Embryonic facial prominence (tissue), 1 donor: ENCODE data around the gene CCL26.
"Not testable (repeated sequence)": the region's sequence is repeated elsewhere in the genome, so short reads cannot be mapped to it uniquely, and the experiment has no call there.

Experiments used
- DNase-seq: peaks from one replicate; pipeline ENCODE4 v3.0.0-alpha.2; 2016; ENCODE audit errors: extremely low spot score

CCL26 gene

DNA sequence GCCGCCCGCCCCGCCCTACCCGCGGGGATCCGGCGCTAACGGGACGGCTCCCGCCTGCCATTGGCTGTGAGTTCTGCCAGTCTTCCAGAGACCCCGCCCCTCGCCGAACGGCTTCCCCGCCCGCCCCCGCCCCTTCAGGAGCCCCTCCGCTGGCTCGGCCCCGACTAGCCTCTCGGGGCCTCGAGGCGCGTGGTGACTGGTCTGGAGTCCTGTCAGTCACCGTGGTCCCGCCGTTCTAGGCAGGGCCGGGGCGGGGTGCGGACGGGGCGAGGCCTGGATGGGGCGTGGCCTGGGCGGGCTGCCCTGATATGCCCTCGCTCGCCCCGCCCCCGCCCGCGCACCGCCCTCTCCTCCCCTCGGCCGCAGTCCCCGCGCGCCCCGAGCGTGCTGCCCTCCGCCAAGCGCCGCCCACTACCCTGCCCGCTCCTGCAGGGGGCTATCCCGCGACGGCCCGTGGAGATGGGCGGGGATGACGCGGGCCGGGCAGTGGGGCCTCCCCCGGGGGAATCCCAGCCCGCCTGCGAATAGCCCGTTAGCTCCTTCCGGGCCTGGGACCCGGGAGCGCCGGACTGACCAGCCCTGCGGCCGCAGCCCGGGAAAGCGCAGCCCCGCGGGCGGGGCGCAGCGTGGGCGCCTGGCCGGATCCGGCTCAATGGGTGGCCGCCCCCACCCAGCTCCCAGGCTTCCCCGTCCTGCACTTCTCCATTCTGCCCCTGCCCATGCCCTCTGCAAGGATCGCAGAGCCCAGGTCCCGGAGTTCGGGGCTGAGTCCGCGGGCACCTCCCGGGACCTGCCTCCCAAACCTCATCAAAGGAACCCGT is 32.8 kb downstream of the CCL26 start:
- DNase-seq, result peak; percentile 96

DNA sequence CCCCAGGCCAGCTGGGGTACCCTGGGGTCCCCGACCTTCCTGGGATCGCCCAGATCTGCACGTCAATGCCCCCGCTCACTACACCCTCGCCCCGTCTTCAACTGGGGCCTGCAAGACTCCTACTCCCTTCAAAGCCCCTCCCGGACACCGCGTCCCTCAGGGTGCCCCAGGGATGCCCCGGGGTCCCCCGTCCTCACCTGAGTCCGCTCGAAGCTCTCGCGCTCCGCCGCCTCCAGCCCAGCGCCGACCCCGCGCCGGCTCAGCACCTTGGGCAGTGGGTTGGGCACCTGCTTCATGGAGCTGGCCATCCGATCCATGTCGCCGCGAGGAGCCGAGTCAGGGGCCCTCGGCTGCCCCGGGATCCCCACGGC is 33.4 kb downstream of the CCL26 start, which contains the start of gene HIP1:
HIP1 (minus strand) TSS at position 338 of the 371 bp plus-strand sequence; CDS start at position 317, 21 bp downstream.
- DNase-seq, result no peak

DNA sequence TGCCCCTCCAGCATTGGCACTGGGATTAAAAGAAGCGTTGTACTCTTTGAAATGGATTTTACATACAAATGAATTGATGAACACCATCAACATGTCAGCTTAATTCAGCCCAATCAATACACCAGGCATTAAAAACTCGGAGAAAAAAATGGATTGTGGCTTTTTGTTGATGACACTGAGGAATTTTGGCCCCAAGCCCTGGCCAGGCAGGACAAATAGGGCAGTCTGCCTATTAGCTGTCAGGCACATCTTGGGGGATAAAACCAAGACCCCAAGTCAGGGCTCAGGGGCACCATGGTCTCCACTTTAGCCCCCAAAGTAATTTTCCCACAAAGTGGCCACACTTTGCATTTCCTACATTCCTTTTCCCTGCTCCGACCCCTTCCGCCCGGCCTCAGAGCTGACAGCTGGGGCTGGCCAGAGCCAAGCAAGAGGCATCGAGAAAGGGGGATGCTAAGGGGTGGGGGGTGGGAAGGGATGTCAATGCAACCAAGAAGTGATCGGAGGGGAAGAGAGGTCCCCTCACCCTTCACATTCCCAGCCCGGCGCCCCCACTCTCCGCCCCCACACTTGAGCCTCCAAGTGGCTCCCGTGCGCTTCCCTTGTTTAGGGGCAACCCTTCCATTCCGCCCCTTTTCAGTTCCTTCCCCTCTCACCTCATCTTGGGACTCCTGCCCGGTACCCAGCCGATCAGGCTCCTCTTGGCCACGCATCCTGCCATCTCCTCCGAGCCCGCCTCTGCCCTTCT is 34.0 kb downstream of the CCL26 start:
- no peak for DNase-seq

DNA sequence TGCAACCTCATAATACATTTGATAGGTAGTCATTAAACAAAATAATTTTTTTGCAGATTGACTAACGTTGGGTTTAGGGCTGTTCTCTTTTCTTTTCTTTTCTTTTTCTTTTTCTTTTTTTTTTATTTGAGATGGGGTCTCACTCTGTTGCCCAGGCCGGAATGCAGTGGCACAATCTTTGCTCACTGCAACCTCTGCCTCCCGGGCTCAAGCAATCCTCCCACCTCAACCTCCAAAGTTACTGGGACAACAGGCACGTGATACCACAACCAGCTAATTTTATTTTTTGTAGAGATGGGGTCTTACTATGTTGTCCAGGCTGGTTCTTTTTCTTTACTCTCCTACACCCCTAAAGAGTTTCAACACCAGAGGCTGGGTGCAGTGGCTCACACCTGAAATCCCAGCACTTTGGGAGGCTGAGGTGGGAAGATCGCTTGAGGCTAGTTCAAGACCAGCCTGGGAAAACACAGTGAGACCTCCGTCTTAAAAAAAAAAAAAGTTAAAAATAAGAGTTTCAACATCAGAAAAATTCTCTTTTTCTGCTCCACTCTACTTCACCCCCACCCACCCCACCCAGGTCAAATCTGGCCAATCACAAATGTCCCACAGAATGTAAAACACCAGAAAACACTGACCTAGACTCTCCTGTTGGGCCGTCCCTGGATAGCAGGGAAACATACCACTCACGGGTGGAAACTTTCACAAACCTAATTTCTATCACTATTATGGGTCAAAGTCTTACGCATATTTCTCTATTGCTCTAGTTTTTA is 36.2 kb downstream of the CCL26 start:
- DNase-seq, result no peak

DNA sequence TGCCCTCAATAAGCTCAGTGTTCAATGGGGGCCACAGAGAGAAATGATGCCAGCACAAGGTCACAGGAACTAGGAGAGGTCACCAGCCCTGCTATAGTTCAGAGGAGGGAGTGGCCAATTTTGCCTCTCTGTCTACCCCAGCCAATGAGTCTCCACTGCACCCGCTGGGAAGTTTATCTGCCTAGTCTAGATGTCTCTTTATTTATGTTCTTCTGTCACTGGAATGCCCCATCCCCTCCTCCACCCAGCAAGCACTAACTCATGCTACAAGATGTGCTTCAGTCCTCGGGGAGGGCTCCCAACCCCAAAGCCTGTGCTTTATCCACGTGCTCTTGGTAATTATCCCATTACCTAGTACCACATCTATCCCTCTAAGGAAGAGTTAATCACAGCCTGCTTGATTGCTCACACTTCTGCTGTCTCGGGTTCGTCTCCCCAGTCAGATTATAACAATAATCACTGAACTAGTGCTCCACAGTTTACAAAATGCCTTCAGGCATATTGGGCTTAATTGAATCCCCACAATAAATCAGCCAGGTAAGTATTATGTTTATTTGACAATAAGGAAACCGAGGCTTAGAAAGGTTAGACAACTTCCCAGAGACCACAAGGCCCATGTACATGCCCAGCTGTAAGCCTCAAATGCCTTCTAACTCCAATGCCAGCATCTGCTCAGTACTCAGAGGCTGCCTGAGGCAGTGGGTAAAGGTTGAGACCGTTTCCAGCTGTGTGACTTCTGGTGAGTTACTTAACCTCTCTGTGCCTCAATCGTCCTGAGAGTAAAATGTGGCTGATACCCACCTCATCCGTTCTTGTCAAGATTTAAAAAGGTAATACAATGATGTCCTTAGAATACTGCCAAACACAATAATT is 37.2 kb downstream of the CCL26 start:
- no peak for DNase-seq

DNA sequence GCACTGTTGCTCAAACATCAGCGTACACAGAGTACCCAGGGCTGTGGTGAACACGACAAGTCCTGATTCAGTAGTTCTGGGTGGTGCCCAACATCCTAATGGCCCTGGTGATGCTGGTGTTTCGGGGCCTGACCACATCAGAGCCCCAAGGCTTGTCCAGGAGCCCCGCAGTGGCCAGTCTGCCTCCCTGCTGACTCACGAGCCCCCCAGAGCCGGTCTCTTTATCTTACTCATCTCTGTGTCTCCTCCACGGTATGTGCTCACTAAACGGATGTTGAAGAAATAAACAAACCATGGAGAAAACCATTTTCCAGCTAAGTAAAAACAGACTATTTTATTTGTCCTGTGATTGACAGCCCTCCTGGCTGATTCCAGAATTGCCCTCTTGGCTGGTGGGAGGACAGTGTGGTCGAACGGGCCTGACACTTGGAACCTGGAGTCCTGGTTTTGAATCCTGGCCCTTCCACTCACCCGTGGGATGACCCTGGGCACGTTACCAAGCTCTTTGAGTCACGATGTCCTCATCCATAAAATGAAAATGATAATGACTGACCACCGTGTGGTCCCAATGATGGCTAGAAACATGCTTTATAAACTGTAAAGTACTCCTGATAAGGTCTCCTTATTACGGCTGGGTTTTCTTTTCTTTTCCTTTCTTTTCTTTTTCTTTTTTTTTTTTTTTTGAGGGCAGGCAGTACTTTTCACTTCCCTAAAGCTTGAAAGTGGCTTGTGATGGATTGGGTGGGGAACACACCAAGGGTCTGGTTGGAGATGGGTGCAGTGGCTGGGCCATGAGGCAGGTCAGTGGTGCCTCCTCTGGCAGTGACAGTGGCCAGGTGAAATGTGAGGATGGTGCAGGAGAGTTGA is 39.0 kb downstream of the CCL26 start:
- DNase-seq, result no peak

DNA sequence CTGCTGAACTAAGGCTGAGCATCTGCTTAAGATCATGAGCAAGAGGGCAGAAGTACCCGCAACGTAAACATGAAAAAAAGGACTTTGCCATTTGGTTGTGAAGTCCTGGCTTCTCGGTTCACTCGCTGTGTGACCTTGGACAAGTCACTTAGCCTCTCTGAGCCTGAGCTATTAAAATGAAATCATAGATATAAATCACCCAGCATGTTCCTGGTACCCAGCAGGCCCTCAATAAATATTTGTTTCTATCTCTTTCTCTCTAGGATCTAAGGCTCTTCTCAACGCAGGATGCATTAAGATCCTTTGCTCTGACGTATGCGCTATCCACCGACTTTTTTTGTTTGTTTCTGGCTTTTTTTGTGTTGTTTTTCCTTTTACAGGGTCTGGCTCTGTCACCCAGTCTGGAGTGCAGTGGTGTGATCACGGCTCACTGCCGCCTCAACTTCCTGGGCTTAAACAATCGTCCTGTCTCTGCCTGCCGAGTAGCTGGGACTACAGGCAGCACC is 39.9 kb downstream of the CCL26 start:
- DNase-seq, result no peak

DNA sequence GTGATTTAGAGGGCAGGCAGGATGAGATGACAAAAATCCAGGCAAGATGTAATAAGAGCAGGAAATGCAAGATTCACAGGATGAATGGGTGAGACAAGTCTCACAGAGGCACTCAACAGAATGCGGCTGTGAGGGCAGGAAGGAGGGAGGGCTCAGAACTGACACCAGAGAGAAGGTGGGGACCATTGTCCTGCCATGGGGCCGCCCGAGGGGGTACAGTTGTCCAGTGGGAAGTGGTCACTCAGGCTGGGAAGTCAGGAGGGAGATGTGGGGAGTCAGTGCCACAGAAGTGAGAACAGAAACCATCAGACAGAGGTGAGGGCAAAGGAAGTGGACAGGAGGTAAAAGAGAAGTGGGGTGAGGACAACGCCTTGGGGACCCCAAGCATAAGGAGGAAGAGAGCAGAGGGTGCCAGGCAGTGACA is 42.1 kb downstream of the CCL26 start:
- no peak for DNase-seq

DNA sequence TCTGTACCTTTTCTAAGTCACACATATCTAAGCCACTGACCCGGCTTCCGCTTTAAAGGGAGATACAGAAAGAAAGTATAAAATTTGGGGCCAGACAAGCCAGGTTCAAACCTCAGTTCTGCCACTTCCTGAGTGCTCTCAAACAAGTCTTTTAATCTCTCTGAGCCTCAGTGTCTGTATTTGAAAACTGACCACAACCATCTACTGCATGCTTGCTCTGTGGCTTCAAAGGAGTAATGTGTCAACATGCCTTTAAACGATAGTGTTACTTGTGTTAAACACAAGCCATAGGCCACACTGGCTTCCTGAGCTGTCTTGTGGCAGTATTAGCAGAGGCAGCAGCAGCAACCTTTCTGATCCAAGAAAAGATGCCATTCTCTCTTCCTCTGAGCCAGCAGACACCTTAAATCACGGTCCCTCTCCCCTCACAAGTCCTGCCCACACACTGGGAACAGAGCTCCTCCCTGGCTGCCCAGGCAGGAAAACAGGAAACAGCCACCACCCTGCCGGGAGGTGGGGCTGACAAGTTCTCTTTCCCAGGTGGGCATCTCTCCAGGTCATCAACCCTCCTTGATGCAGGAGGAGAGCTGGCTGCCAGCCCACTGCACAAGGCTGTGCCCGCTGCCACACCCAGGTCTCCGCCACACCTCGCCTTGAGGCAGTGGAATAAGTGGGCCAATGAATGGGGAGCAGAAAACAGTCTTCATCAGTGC is 44.0 kb downstream of the CCL26 start:
- no peak for DNase-seq

DNA sequence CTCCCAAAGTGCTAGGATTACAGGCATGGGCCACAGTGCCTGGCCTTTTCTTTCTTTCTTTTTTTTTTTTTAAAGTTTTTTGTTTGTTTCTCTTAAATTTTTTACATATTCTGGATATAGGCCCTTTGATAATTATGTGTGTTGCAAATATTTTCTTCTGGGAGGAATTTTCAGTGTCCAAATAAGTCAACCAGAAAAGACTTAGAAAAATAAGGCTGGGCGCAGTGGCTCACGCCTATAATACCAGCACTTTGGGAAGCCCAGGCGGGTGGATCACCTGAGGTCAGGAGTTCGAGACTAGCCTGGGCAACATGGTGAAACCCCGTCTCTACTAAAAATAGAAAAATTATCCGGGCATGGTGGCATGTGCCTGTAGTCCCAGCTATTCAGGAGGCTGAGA is 44.7 kb downstream of the CCL26 start:
- DNase-seq, result not testable (repeated sequence)

DNA sequence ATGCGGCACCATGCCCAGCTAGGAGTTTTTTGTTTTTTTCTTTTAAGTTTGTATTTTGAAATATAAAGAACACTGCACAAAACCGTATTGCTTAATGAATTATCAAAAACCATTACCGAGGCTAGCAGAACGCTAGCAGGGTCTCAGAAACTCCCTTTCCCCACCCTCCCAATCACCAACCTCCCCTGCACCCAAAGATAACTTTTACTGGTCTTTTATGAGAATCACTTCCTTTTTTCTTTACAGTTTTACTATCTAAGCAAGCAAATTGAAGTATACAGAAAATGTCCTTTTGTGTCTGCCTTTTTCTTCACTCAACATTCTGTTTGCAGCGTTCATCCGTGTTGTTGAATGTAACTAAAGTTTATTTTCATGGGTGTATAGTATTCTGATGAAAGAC is 46.7 kb downstream of the CCL26 start:
- DNase-seq, result no peak

DNA sequence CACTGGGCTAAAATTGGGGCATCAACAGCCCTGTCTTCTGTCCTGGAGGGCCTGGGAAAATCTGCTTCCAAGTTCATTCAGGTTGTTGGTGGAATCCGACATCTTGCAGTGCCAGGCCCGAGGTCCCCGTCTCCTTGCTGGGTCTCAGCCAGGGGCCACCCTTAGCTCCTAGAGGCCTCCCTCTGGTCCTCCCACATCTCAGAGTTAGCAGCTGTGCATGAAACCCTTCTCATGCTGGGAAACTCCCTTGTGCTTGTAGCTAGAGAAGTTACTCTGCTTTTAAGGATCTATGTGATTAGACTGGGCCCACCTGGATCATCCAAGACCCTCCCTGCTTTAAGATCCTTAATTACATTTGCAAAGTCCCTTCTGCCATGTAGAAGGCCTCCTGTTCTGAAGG is 48.6 kb downstream of the CCL26 start:
- DNase-seq, result no peak

DNA sequence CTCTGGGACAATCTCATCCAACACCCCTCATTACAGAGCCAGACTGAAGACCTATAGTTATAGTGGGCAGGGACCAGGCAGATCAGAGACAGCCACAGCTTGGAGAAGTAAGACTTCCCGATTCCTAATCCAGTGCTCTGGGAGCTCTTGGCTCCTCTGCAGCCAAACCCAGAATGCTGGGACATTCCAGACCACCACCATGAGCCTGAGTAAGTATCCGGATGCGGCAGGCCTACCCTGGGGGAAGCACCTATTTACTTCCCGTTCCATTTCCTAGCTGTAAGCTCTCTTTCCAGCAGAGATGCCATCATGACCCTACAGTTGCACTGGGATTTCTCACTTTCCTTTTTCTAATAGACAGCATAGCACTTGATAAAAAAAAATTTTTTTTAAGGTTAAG is 49.6 kb downstream of the CCL26 start:
- no peak for DNase-seq

DNA sequence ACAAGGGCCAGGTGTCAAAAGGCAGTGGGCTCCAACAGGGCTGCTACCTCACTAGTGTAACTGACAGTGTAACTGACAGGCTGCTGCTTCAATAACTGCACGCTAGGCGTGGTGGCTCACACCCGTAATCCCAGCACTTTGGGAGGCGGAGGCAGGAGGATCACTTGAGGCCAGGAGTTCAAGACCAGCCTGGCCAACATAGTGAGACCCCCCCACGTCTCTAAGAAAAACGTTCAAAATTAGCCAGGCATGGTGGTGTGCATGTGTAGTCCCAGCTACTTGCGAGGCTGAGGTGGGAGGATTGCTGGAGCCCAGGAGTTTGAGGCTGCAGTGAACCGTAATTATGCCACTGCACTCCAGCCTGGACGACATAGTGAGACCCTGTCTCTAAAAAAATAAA is 50.1 kb downstream of the CCL26 start:
- DNase-seq, result not testable (repeated sequence)

DNA sequence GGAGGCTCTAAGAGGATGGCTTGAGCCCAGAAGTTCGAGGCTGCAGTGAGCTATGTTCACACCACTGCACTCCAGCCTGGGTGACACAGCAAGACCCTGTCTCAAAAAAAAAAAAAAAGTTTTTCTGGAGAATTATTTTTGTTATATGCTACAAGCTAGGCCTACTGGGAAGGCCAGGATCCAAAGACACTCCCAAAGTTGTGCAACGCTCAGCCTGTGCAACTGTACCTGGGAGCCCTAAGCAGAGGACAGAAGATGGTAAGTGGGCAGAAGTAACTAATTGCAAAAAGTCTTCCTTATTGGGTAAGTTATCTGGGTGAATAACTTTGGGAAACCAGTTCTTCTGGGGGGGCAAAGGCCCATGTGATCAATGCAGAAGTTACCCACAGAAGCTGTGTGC is 50.6 kb downstream of the CCL26 start:
- no peak for DNase-seq

DNA sequence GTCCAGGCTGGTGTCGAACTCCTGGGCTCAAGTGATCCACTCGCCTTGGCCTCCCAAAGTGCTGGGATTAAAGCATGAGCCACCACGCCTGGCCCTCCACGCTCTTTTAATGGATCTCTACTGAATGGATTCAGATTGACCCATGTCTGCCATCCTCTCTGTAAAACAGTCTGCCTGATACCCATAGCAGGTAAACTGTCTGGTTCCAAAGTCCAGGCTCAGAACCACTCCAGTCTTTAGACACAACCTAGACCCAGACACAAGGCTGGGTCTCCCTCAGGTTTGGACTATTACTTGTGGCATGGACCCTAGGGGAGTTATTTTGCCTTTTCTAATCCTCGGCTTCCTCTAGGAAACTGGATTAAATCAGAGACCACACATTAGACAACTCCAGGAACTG is 52.4 kb downstream of the CCL26 start:
- no peak for DNase-seq
